Right lobe of liver (tissue), 4 donors: ENCODE measurements around the gene LMNTD2.

ENCODE experiments used
- CTCF ChIP-seq, 4 donors: fragments of 200-600 bp in 3 of 4; fragments of 450-650 bp in 1 of 4; IDR thresholded peaks; one replicate each; pipeline versions ENCODE4 v1.5.1 to v1.8.0; 2016 to 2022; ENCODE audit warnings: antibody characterized with exemption in 4 of 4, mild to moderate bottlenecking in 2 of 4
- POLR2A ChIP-seq: fragments of 450-650 bp; IDR thresholded peaks from one replicate; pipeline ENCODE4 v1.6.1; 2017; ENCODE audit warnings: antibody characterized with exemption, mild to moderate bottlenecking
- donor health status: DM: no; HTN: no; CAD: no.
- donor health status: DM: no; HTN: no; CAD: no.
- donor health status: DM: no; HTN: yes; CAD: no.

DNA sequence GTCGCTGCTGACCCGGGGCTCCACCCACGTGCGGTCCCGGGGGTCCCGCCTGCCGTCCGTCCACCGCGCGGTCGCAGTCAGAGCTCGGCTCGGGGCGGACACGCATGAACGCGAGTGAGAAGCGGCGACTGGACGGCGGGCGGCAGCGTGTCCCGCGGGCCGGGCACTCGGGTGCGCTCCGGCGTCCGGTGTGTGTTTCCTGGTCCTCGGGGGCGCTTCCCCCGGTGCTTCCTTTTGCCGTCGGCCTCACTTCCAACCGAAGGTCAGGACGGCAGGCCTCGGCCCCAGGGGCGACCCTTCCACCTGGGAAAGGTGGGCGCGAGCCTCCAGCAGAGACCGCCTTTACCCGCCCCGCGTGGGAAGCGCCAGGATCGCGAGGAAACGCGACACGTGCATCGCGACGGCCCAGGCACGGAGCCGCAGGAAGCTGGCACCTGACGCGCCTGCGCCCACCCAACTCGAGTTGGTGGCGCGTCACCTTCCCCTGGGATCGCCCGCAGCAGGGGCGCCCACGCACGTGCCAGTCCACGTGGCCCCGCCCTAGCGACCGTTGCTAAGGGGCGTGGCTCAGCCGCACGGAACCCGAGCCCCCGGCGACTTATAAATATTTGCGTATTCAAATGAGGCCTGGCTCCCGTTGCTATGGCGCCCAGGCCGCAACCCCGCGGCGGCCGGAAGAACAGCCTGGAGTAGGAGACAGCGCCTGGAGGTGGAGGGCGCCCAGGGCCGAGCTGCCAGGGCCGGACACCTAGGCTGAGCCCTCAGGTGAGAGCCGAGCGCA, 23.5 kb downstream of the LMNTD2 start, which contains the start of gene LRRC56:
- no peak for TF ChIP-seq CTCF (IDR thresholded peaks at IDR 0.05)
- TF ChIP-seq POLR2A, result no peak
